OCI-LY3 (cell line): ENCODE results near the gene TGM4.
A peak's percentile ranks its signal among the peaks of the same experiment; 100 is the strongest.

Source experiments
- H2AFZ ChIP-seq: fragments of 200-600, 300-600 bp; shearing (Covaris generic); 2 replicates; pipeline ENCODE4 v1.6.0; 2014; ENCODE audit warnings: antibody characterized with exemption, low read depth, low read length
- H3K27ac ChIP-seq: fragments of 200-600, 300-600 bp; sonication (generic); 2 replicates; pipeline ENCODE4 v1.5.1; 2014; ENCODE audit warnings: mild to moderate bottlenecking, low read length, moderate library complexity, mixed read lengths
- H3K27me3 ChIP-seq: fragments of 200-600, 300-600 bp; sonication (generic); 2 replicates; pipeline ENCODE4 v1.6.1; 2014; ENCODE audit warnings: low read depth, low read length, mixed read lengths
- H3K36me3 ChIP-seq: fragments of 200-600, 300-600 bp; sonication (generic); replicated peaks from 2 replicates; pipeline ENCODE3; 2014; ENCODE audit warnings: low read depth, low read length, mixed read lengths
- H3K4me1 ChIP-seq: fragments of 300-600, 200-600 bp; sonication (generic); 2 replicates; pipeline ENCODE4 v1.6.1; 2014; ENCODE audit warnings: low read length, mixed read lengths
- H3K4me2 ChIP-seq: fragments of 200-600, 300-600 bp; sonication (generic); 2 replicates; pipeline ENCODE4 v1.6.1; 2014; ENCODE audit warnings: low read length, mixed read lengths
- H3K4me3 ChIP-seq: fragments of 300-600, 200-600 bp; sonication (generic); 2 replicates; pipeline ENCODE4 v1.5.1; 2014; ENCODE audit warnings: antibody characterized with exemption, mild to moderate bottlenecking, low read length, moderate library complexity
- H3K79me2 ChIP-seq: fragments of 300-600, 200-600 bp; shearing (Covaris generic); 2 replicates; pipeline ENCODE4 v1.6.1; 2014; ENCODE audit warnings: mild to moderate bottlenecking, low read length, mixed read lengths
- H3K9ac ChIP-seq: fragments of 300-600, 200-600 bp; shearing (Covaris generic); 2 replicates; pipeline ENCODE4 v1.6.0; 2014; ENCODE audit warnings: mild to moderate bottlenecking, low read length, moderate library complexity
- H3K9me3 ChIP-seq: fragments of 200-600, 300-600 bp; shearing (Covaris generic); 2 replicates; pipeline ENCODE4 v1.6.1; 2014; ENCODE audit warnings: low read length, mixed read lengths; ENCODE audit not compliant: insufficient read depth
- H4K20me1 ChIP-seq: fragments of 200-600, 300-600 bp; sonication (generic); 2 replicates; pipeline ENCODE4 v1.6.1; 2016; ENCODE audit warnings: low read length, mixed read lengths; ENCODE audit not compliant: insufficient read depth
- EZH2phosphoT487 ChIP-seq: fragments of 200-600 bp; shearing (Covaris generic); IDR thresholded peaks from 2 replicates; pipeline ENCODE4 v1.6.1; 2018; ENCODE audit warnings: antibody characterized with exemption, mixed run types, low read depth
- TF ChIP-seq, protein P1 (sequence below): fragments of 200-600, 300-600 bp; sonication (generic); IDR thresholded peaks from 2 replicates; pipeline ENCODE4 v1.5.1; 2014; ENCODE audit warnings: antibody characterized with exemption, low read length, low read depth

TGM4 gene

GRCh38 chr3:44950275-44950734 is 75.9 kb downstream of the TGM4 start:
- Histone ChIP-seq H3K27me3 (no peaks in the 10 kb centered on the region), H3K4me2 (no peak overlapping the region), H2AFZ (no peak overlapping the region), H4K20me1 (peaks cover 17% of the 10 kb centered on the region), H3K9me3 (no peaks in the 10 kb centered on the region), H3K4me3 (no peak overlapping the region), H3K9ac (no peak overlapping the region), H3K79me2 (peaks cover 23% of the 10 kb centered on the region; the same call in 1 of the 2 replicates), H3K36me3 (peaks cover 15% of the 10 kb centered on the region), H3K27ac (no peak overlapping the region), H3K4me1 (peaks cover 10% of the 10 kb centered on the region)
- TF ChIP-seq, protein P1, sequence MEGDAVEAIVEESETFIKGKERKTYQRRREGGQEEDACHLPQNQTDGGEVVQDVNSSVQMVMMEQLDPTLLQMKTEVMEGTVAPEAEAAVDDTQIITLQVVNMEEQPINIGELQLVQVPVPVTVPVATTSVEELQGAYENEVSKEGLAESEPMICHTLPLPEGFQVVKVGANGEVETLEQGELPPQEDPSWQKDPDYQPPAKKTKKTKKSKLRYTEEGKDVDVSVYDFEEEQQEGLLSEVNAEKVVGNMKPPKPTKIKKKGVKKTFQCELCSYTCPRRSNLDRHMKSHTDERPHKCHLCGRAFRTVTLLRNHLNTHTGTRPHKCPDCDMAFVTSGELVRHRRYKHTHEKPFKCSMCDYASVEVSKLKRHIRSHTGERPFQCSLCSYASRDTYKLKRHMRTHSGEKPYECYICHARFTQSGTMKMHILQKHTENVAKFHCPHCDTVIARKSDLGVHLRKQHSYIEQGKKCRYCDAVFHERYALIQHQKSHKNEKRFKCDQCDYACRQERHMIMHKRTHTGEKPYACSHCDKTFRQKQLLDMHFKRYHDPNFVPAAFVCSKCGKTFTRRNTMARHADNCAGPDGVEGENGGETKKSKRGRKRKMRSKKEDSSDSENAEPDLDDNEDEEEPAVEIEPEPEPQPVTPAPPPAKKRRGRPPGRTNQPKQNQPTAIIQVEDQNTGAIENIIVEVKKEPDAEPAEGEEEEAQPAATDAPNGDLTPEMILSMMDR, result no peak
- TF ChIP-seq EZH2phosphoT487, result no peak

GRCh38 chr3:44952689-44953088 is 78.3 kb downstream of the TGM4 start:
- Histone ChIP-seq H3K79me2 (peaks cover 34% of the 10 kb centered on the region), H3K27ac (no peak overlapping the region), H3K4me2 (no peak overlapping the region), H4K20me1 (peaks cover 26% of the 10 kb centered on the region), H3K27me3 (no peaks in the 10 kb centered on the region), H3K36me3 (peaks cover 11% of the 10 kb centered on the region), H3K4me1 (peaks cover 19% of the 10 kb centered on the region), H3K4me3 (no peak overlapping the region), H2AFZ (no peak overlapping the region), H3K9ac (no peak overlapping the region), H3K9me3 (no peaks in the 10 kb centered on the region)
- TF ChIP-seq EZH2phosphoT487, result no peak
- TF ChIP-seq, protein P1, result no peak

GRCh38 chr3:44954304-44954703 is 79.9 kb downstream of the TGM4 start:
- no peaks in the 10 kb centered on the region for H3K27me3 ChIP-seq
- H3K79me2 ChIP-seq, result peaks cover 24% of the 10 kb centered on the region
- H3K4me2 ChIP-seq, result no peak overlapping the region
- H3K9ac ChIP-seq, result no peak overlapping the region
- peaks cover 16% of the 10 kb centered on the region for H3K36me3 ChIP-seq
- no peaks in the 10 kb centered on the region for H3K9me3 ChIP-seq
- no peak overlapping the region for H2AFZ ChIP-seq
- peaks cover 19% of the 10 kb centered on the region for H3K4me1 ChIP-seq
- H3K27ac ChIP-seq, result no peak overlapping the region
- no peak for TF ChIP-seq EZH2phosphoT487
- TF ChIP-seq, protein P1, result no peak
- H4K20me1 ChIP-seq, result peaks cover 26% of the 10 kb centered on the region
- no peak overlapping the region for H3K4me3 ChIP-seq

- Histone ChIP-seq H3K4me2 (peak overlapping the region; percentile 40), H3K27ac (no peak overlapping the region), H4K20me1 (peaks cover 27% of the 10 kb centered on the region), H3K79me2 (peaks cover 24% of the 10 kb centered on the region), H3K36me3 (peaks cover 16% of the 10 kb centered on the region), H3K9ac (no peak overlapping the region), H3K4me3 (no peak overlapping the region), H3K9me3 (no peaks in the 10 kb centered on the region), H3K4me1 (peaks cover 19% of the 10 kb centered on the region), H2AFZ (no peak overlapping the region), H3K27me3 (no peaks in the 10 kb centered on the region)
- TF ChIP-seq, protein P1, result no peak
- TF ChIP-seq EZH2phosphoT487, result no peak
Observed at GRCh38 chr3:44954962-44955361, 80.6 kb downstream of the TGM4 start.
